Measurements from ENCODE around the gene CLDN17. TPM values are rescaled to one million over a fixed set of nuclear protein-coding genes. Genes with fewer than 3 reads are reported as not detected.

The CLDN17 gene
- total and polyA plus RNA-seq, 2 of the 8 experiments (the other 6 are each of a cell fraction or from before 2014, with no cell fraction given), result not detected

DNA sequence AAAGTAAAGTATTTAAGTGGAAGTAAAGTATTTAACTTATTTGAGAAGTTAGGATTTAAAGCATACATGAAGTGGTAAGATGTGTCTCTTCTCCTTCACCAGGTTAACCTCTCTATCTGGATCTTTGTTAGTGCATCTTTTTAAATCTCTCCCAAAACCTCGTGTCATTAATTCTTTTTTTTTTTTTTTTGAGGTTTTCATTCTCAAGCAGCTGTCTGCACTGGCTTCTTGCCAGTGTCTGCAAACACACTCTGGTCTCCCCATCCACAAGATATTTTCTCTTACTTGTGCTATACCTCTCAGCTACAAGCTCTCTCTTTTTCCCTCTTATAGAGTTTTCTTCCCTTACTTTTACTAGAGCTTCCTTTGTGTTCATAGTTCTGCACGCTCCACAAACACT, 49.0 kb downstream of the CLDN17 start:
- H3K14ac ChIP-seq (ENCODE audit: insufficient read length), result no peak overlapping the region
- no peak overlapping the region for H2BK12ac ChIP-seq (ENCODE audit: low read depth, low read length)
- H3K9ac ChIP-seq (replicated peaks in 1 of 4; ENCODE audit: extremely low read depth in 1 of 4, low read depth in 3 of 4, low read length in 3 of 4), result no peak overlapping the region
- no peaks in the 10 kb centered on the region for H3K4me1 ChIP-seq (replicated peaks in 1 of 4; ENCODE audit: control insufficient read depth in 3 of 4, insufficient read depth in 4 of 4, low read length in 3 of 4)
- H4K91ac ChIP-seq (replicated peaks; ENCODE audit: insufficient read length, low read length), result no peak overlapping the region
- DNase-seq (ENCODE audit: low read depth in 1 of 2, low spot score in 2 of 2) (no peak), FAIRE-seq (no peak)
- no peaks in the 10 kb centered on the region for H3K27me3 ChIP-seq (replicated peaks in 1 of 4; ENCODE audit: control insufficient read depth in 3 of 4, extremely low read depth in 1 of 4, insufficient read depth in 3 of 4, low read length in 3 of 4)
- H2AFZ ChIP-seq (ENCODE audit: low read length), result no peak overlapping the region
- no peak overlapping the region for H3K4ac ChIP-seq (replicated peaks; ENCODE audit: insufficient read length, low read depth, low read length)
- H4K8ac ChIP-seq (ENCODE audit: extremely low read depth, insufficient read depth, low read length), result no peak overlapping the region
- 73% methylated on average over 2 of the region's 2 CpGs; no CpG with 5 or more reads in 1 of the 2 experiments for WGBS, 2 experiments (ENCODE audit: extremely low coverage in 1 of 2, insufficient coverage in 1 of 2, insufficient read length in 1 of 2, insufficient replicate concordance in 2 of 2, low coverage in 1 of 2, low lambda C conversion rate in 2 of 2, missing lambda C conversion rate in 1 of 2)
- no peak overlapping the region for H3K4me3 ChIP-seq (ENCODE audit: extremely low read depth in 1 of 4, insufficient read depth in 2 of 4, low read depth in 3 of 4, low read length in 4 of 4)
- H4K5ac ChIP-seq (ENCODE audit: insufficient read length, low read depth, low read length), result no peak overlapping the region
- H3K18ac ChIP-seq (ENCODE audit: extremely low read depth, low read length), result no peak overlapping the region
- no peak overlapping the region for H2BK120ac ChIP-seq (replicated peaks; ENCODE audit: low read depth, low read length)
- H2AK5ac ChIP-seq (ENCODE audit: low read depth, low read length), result no peak overlapping the region
- POLR2A ChIA-PET (ENCODE audit: partially characterized antibody), result no interaction called here
- H2BK15ac ChIP-seq (ENCODE audit: low read length), result no peak overlapping the region
- no peak overlapping the region for H3K27ac ChIP-seq (ENCODE audit: low read depth, low read length)
- CTCF ChIA-PET (ENCODE audit: partially characterized antibody), result interaction anchor here (0.7 to 1.5 kb wide), 3 partner anchors 11 to 77 kb away, joined by 3 to 4 read pairs (median 4); no protein-coding TSS in a partner anchor
- H2BK20ac ChIP-seq (ENCODE audit: low read length), result no peak overlapping the region
- no peaks in the 10 kb centered on the region for H4K20me1 ChIP-seq (replicated peaks in 1 of 2; ENCODE audit: control insufficient read depth in 1 of 2, insufficient read depth in 2 of 2, low read length in 2 of 2)
- H3K4me2 ChIP-seq (ENCODE audit: insufficient read depth in 1 of 2, low read depth in 2 of 2, low read length in 2 of 2), result no peak overlapping the region
- no peaks in the 10 kb centered on the region for H3K36me3 ChIP-seq (ENCODE audit: control insufficient read depth in 2 of 4, insufficient read depth in 4 of 4, low read length in 3 of 4)
- no peak overlapping the region for H3K56ac ChIP-seq (replicated peaks; ENCODE audit: insufficient read length, low read depth, low read length)
- no peaks in the 10 kb centered on the region for H3K79me2 ChIP-seq (ENCODE audit: control insufficient read depth in 1 of 2, insufficient read depth in 2 of 2, low read length in 2 of 2)
- H3K9me3 ChIP-seq (ENCODE audit: insufficient read depth in 2 of 2, low read depth in 1 of 2, low read length in 1 of 2), result no peaks in the 10 kb centered on the region
- no peaks in the 10 kb centered on the region for H3K79me1 ChIP-seq (ENCODE audit: low read depth, low read length)
- H3K23ac ChIP-seq (ENCODE audit: insufficient read length), result no peak overlapping the region
- TF ChIP-seq RAD21 (IDR thresholded peaks at IDR 0.05 in 1 of 2, conservative IDR thresholded peaks at IDR 0.05 in 1 of 2; ENCODE audit: low read depth in 2 of 2, low read length in 2 of 2) (no peak), BRCA1 (IDR thresholded peaks at IDR 0.05; ENCODE audit: low read depth, low read length) (no peak), ASH2L (IDR thresholded peaks at IDR 0.05; ENCODE audit: low read length) (no peak), CHD2 (IDR thresholded peaks at IDR 0.05; ENCODE audit: low read length) (no peak), CBX5 (IDR thresholded peaks at IDR 0.05; ENCODE audit: low read depth, low read length) (no peak), CREB1 (IDR thresholded peaks at IDR 0.05) (no peak), FOSL1 (IDR thresholded peaks at IDR 0.05; ENCODE audit: insufficient read depth, low read depth, low read length) (no peak), RFX5 (IDR thresholded peaks at IDR 0.05; ENCODE audit: borderline replicate concordance, low read depth, low read length) (no peak), CHD1 (IDR thresholded peaks at IDR 0.05; ENCODE audit: low read depth, low read length) (no peak), MAFK (IDR thresholded peaks at IDR 0.05; ENCODE audit: low read depth, low read length) (no peak), ZNF274 (IDR thresholded peaks at IDR 0.05; ENCODE audit: borderline replicate concordance, extremely low read depth, low read length) (no peak), POU5F1 (IDR thresholded peaks at IDR 0.05; ENCODE audit: low read depth, low read length) (no peak)
- TF ChIP-seq, protein P1, sequence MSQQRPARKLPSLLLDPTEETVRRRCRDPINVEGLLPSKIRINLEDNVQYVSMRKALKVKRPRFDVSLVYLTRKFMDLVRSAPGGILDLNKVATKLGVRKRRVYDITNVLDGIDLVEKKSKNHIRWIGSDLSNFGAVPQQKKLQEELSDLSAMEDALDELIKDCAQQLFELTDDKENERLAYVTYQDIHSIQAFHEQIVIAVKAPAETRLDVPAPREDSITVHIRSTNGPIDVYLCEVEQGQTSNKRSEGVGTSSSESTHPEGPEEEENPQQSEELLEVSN (IDR thresholded peaks at IDR 0.05), result no peak
- H3K23me2 ChIP-seq (ENCODE audit: low read depth, low read length), result no peaks in the 10 kb centered on the region
- H2BK5ac ChIP-seq (ENCODE audit: low read depth, low read length), result no peak overlapping the region
